ENCODE data around the gene SPRING1.
"Not testable (repeated sequence)": the region's sequence is repeated elsewhere in the genome, so short reads cannot be mapped to it uniquely, and the experiment has no call there.

Gene SPRING1

DNA sequence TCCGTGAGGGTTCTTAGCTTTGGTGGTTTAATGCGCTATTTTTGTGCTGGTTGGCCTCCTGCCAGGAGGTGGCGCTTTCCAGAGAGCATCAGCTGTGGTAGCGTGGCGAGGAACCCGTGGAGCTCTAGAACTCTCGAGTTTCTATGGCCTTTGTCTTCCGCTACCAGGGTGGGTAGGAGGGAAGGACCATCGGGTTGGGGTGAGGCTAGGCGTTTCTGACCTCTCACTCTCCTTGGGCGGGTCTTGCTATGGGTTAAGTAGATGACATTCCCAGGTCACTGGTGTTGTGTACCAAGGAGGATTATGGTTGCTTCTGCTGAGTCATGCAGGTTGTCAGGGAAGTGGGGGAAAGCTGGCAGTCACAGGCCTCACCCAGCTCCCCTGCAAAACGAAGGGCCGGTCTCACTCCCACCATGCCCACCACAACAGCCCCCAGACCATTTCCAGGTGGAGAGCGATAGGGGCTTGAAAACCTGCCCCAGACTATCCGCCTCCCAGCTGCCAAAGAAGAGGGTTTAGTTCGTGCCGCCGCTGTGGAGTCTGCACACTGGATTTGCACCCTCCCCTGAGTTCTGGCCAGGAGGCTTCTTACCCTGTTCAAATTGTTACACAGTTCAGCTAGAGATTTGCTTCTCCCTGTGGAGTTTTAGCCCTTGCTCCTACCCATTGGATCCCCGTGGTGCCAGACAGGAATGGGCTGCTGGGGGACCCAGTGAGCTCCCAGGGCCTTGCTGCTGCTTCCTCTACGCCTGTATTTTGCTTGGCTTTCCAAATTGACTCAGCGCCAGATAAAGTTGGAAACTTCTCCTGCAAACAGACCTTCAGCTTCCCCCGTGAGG lies 22.1 kb upstream of the SPRING1 start:
- H3K27ac Mint-ChIP-seq = no peak overlapping the region
- no peaks in the 10 kb centered on the region for H3K4me1 Mint-ChIP-seq (ENCODE audit: low read depth)

DNA sequence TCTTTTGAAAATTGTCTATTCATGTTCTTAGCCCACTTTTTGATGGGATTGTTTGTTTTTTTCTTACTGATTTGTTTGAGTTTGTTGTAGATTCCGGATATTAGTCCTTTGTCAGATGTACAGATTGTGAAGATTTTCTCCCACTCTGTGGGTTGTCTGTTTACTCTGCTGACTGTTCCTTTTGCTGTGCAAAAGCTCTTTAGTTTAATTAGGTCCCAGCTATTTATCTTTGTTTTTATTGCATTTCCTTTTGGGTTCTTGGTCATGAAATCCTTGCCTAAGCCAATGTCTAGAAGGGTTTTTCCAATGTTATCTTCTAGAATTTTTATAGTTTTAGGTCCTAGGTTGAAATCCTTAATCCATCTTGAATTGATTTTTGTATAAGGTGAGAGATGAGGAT lies 16.9 kb upstream of the SPRING1 start:
- H3K27me3 Mint-ChIP-seq = not testable (repeated sequence)

More for the DNA sequence above, 22.1 kb upstream of the SPRING1 start:
- peaks cover 34% of the 10 kb centered on the region for H3K36me3 Mint-ChIP-seq (ENCODE audit: low read depth)
- H3K27me3 Mint-ChIP-seq = no peaks in the 10 kb centered on the region
- no peaks in the 10 kb centered on the region for H3K9me3 Mint-ChIP-seq
- H3K4me3 Mint-ChIP-seq = peak overlapping the region; percentile 62

DNA sequence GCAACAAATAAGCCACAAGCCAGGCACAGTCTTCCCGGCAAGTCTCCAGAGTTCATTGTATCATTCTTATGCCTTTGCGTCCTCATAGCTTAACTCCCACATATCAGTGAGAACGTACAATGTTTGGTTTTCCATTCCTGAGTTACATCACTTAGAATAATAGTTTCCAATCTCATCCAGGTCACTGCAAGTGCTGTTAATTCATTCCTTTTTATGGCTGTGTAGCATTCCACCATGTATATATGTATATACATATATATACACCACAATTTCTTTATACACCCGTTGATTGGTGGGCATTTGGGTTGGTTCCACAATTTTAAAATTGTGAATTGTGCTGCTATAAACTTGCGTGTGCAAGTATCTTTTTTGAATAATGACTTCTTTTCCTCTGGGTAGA lies 16.2 kb upstream of the SPRING1 start:
- not testable (repeated sequence) for H3K4me1 Mint-ChIP-seq (ENCODE audit: low read depth); H3K9me3 Mint-ChIP-seq; H3K27me3 Mint-ChIP-seq; H3K27ac Mint-ChIP-seq; H3K4me3 Mint-ChIP-seq
- peaks cover 36% of the 10 kb centered on the region for H3K36me3 Mint-ChIP-seq (ENCODE audit: low read depth)

More for the DNA sequence above, 16.9 kb upstream of the SPRING1 start:
- not testable (repeated sequence) for H3K9me3 Mint-ChIP-seq; H3K27ac Mint-ChIP-seq; H3K4me1 Mint-ChIP-seq (ENCODE audit: low read depth); H3K4me3 Mint-ChIP-seq
- peaks cover 43% of the 10 kb centered on the region for H3K36me3 Mint-ChIP-seq (ENCODE audit: low read depth)

GRCh38 chr12:116750298-116750697 lies 12.4 kb upstream of the SPRING1 start:
- no peaks in the 10 kb centered on the region for H3K9me3 Mint-ChIP-seq
- no peak overlapping the region for H3K4me3 Mint-ChIP-seq
- no peaks in the 10 kb centered on the region for H3K27me3 Mint-ChIP-seq
- H3K4me1 Mint-ChIP-seq (ENCODE audit: low read depth) = no peaks in the 10 kb centered on the region
- H3K36me3 Mint-ChIP-seq (ENCODE audit: low read depth) = peaks cover 18% of the 10 kb centered on the region
- H3K27ac Mint-ChIP-seq = no peak overlapping the region

DNA sequence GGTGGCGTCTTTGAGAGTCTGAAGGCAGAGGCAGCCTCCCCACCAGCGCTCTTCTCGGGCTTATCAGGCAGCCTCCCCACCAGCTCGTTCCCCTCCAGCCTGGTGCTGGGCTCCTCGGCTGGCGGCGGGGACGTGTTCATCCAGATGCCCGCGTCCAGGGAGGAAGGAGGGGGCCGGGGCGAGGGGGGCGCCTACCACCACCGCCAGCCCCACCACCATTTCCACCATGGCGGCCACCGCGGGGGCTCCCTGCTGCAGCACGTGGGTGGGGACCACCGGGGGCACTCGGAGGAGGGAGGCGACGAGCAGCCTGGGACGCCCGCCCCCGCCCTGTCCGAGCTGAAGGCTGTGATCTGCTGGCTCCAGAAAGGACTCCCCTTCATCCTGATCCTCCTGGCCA lies 12.0 kb upstream of the SPRING1 start:
- Mint-ChIP-seq H3K27ac (no peak overlapping the region), H3K4me3 (no peak overlapping the region), H3K36me3 (ENCODE audit: low read depth) (peaks cover 15% of the 10 kb centered on the region), H3K27me3 (no peaks in the 10 kb centered on the region), H3K4me1 (ENCODE audit: low read depth) (no peaks in the 10 kb centered on the region), H3K9me3 (no peaks in the 10 kb centered on the region)

DNA sequence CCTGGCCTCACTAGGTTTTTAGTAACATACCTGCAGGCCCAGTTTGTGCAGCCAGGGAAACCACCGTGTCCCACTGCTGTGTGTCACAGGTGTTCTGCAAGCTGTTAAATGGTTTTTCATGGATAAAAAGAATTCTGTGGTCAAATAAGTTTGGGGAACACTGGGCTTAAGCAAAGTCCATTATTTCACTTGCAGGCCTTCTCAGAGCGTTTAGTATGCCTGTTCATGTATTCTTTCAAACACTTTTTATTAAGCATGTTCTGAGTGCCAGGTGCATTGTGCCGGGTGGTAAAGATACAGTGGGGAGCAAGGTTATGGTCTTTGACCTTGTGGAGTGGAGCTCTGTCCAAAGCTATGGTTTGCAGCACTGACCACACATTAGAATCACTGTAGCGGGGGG lies 7.7 kb upstream of the SPRING1 start:
- Mint-ChIP-seq H3K4me3 (no peak overlapping the region), H3K4me1 (ENCODE audit: low read depth) (no peaks in the 10 kb centered on the region), H3K9me3 (no peaks in the 10 kb centered on the region), H3K27ac (no peak overlapping the region), H3K27me3 (no peaks in the 10 kb centered on the region), H3K36me3 (ENCODE audit: low read depth) (peaks cover 4% of the 10 kb centered on the region)

- Mint-ChIP-seq H3K4me1 (ENCODE audit: low read depth) (no peaks in the 10 kb centered on the region), H3K9me3 (no peaks in the 10 kb centered on the region), H3K36me3 (ENCODE audit: low read depth) (peaks cover 4% of the 10 kb centered on the region), H3K27ac (no peak overlapping the region), H3K4me3 (no peak overlapping the region), H3K27me3 (no peaks in the 10 kb centered on the region)
These were observed 6.9 kb upstream of the SPRING1 start for GRCh38 chr12:116744766-116745165.

DNA sequence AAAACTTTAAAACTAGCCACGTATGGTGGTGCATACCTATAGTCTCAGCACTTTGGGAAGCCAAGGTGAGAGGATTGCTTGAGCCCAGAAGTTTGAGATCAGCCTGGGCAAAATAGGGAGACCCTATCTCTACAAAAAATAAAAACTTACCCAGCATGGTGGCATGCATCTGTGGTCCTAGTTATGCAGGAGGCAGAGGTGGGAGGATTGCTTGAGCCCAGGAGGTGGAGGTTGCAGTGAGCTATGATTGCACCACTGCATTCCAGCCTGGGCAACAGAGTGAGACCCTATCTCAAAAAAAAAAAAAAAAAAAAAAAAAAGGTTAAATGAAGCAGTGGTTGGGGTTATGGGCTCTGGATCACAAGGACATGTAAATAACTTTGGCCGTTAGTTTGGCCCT lies 4.9 kb upstream of the SPRING1 start:
- not testable (repeated sequence) for H3K9me3 Mint-ChIP-seq; H3K4me3 Mint-ChIP-seq; H3K27ac Mint-ChIP-seq; H3K36me3 Mint-ChIP-seq (ENCODE audit: low read depth); H3K4me1 Mint-ChIP-seq (ENCODE audit: low read depth); H3K27me3 Mint-ChIP-seq

GRCh38 chr12:116739381-116739887 lies 1.6 kb upstream of the SPRING1 start:
- peaks cover 13% of the 10 kb centered on the region for H3K36me3 Mint-ChIP-seq (ENCODE audit: low read depth)
- no peaks in the 10 kb centered on the region for H3K27me3 Mint-ChIP-seq
- H3K4me3 Mint-ChIP-seq = no peak overlapping the region
- no peak overlapping the region for H3K27ac Mint-ChIP-seq
- H3K4me1 Mint-ChIP-seq (ENCODE audit: low read depth) = peaks cover 26% of the 10 kb centered on the region
- no peaks in the 10 kb centered on the region for H3K9me3 Mint-ChIP-seq

DNA sequence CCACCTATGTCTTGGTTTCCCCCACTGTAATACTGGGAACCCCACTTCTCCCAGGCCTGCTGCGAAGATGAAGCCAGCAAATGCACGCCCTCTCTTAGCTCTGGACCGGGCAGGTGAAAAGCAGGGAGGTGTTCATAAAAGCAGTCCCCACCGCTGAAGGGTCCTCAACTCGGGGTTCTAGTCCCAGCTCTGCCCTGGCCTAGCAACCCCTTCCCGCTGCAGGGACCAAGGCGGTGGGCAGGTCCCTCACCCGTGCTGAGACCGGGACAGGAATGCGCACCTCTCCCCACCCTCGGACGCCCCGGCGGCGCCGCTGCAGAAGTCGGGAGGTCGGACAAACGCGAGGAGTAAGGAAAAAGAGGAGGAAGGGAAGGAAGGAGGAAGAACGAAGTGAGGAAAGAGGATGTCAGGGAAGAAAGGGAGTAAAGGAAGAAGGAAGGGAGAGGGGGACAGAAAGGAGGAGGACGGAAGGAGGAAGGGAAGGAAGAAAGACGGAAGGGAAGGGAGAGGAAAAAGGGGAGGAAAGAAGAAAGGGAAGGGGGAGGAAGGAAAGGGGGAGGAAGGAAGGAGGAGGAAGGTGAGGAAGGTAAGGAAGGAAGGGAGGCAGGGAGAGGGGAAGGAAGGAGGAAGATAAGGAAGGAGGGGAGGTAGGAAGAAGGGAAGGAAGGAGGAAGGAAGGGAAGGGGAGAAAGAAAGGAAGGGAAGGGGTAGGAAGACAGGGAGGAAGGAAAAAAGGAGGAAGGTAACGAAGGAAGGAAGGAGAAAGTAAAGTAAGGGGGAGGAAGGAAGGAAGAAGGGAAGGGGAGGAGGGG lies 701 bp downstream of the SPRING1 start:
- Mint-ChIP-seq H3K9me3 (no peaks in the 10 kb centered on the region), H3K4me3 (peak overlapping the region; percentile 96), H3K36me3 (ENCODE audit: low read depth) (peaks cover 23% of the 10 kb centered on the region), H3K4me1 (ENCODE audit: low read depth) (peaks cover 28% of the 10 kb centered on the region), H3K27ac (peak overlapping the region; percentile 88), H3K27me3 (no peaks in the 10 kb centered on the region)

GRCh38 chr12:116735951-116736599 lies 1.8 kb downstream of the SPRING1 start:
- Mint-ChIP-seq H3K4me3 (peak overlapping the region; percentile 96), H3K36me3 (ENCODE audit: low read depth) (peaks cover 19% of the 10 kb centered on the region), H3K4me1 (ENCODE audit: low read depth) (peaks cover 28% of the 10 kb centered on the region), H3K27ac (no peak overlapping the region), H3K9me3 (no peaks in the 10 kb centered on the region), H3K27me3 (no peaks in the 10 kb centered on the region)

GRCh38 chr12:116735084-116735483 lies 2.8 kb downstream of the SPRING1 start:
- Mint-ChIP-seq H3K4me1 (ENCODE audit: low read depth) (peaks cover 28% of the 10 kb centered on the region), H3K27ac (no peak overlapping the region), H3K27me3 (no peaks in the 10 kb centered on the region), H3K36me3 (ENCODE audit: low read depth) (peaks cover 19% of the 10 kb centered on the region), H3K4me3 (peak overlapping the region; percentile 11), H3K9me3 (no peaks in the 10 kb centered on the region)

DNA sequence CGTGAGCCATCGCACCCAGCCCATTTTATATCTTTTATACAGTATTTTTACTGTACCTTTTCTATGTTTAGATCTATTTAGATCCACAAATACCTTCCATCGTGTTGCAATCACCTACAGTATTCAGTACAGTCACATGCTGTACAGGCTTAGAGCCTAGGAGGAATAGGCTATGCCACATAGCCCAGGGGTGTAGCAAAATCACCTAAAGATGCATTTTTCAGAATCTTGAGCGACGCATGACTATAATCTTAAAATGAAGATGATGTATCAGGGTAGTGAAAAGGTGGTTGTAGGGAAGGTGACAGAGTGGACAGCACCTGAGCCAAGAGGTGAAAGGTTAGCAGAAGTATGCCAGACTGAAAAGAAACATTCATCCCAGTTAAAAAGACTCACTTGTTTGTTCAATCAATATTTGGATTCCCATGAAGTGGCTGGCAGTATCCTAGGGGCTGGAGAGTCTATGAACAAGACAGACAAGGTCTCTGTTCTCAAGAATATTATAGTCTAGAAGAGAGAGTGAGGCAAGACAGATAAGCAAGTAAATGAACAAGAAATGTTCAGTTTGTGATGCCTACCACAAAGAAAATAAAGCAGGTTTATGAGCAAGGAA lies 3.6 kb downstream of the SPRING1 start:
- H3K27me3 Mint-ChIP-seq = no peaks in the 10 kb centered on the region
- H3K36me3 Mint-ChIP-seq (ENCODE audit: low read depth) = peaks cover 23% of the 10 kb centered on the region
- peaks cover 28% of the 10 kb centered on the region for H3K4me1 Mint-ChIP-seq (ENCODE audit: low read depth)
- H3K4me3 Mint-ChIP-seq = no peak overlapping the region
- no peak overlapping the region for H3K27ac Mint-ChIP-seq
- H3K9me3 Mint-ChIP-seq = no peaks in the 10 kb centered on the region

GRCh38 chr12:116731801-116732200 lies 6.1 kb downstream of the SPRING1 start:
- Mint-ChIP-seq H3K9me3 (no peaks in the 10 kb centered on the region), H3K27ac (no peak overlapping the region), H3K4me3 (no peak overlapping the region), H3K36me3 (ENCODE audit: low read depth) (peaks cover 26% of the 10 kb centered on the region), H3K4me1 (ENCODE audit: low read depth) (peaks cover 20% of the 10 kb centered on the region), H3K27me3 (no peaks in the 10 kb centered on the region)
